Measurements from ENCODE around the gene YIPF3. TPM values are rescaled to one million over a fixed set of nuclear protein-coding genes. Genes with fewer than 3 reads are reported as not detected.

Gene YIPF3
- total RNA-seq, 6 experiments from 2014 or later = 58.9 to 70.0 (median 62.7) TPM

DNA sequence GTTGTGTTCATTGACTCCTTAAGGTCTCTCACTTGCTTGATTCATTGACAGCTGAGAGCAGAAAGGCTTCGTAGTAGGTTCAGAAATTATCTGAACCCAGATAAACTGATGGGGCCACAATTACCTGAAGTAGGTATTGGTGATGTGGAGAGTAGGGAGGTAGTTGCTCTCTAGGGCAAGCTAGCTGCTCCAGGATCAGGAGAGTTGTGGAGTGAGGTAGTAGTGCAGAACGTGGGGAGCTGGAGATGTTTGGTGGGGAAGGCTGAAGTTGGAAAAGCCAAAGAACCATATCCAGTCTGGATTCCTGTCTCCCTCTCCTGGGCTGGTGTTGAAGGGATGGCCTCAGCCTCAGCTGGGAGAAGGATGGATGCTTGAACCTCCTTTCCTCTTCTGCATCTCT, 23.5 kb downstream of the YIPF3 start:
- H3K9me3 ChIP-seq = no peaks in the 10 kb centered on the region
- 93% methylated on average over 2 of the region's 2 CpGs for WGBS (ENCODE audit: insufficient coverage, low coverage, low lambda C conversion rate, missing lambda C conversion rate)
- H3K27ac ChIP-seq = no peak overlapping the region
- intact Hi-C loops (cut with DNase I) = no loop called here
- DNase-seq = no peak
- peaks cover 0 to 5% (median 0%) of the 10 kb centered on the region in 4 donors for H3K36me3 ChIP-seq
- H3K4me1 ChIP-seq = peaks cover 0 to 10% (median 4%) of the 10 kb centered on the region in 4 donors
- no peak for ATAC-seq
- no peak overlapping the region for H3K4me3 ChIP-seq
- no peaks in the 10 kb centered on the region for H3K27me3 ChIP-seq
- TF ChIP-seq, protein P1, sequence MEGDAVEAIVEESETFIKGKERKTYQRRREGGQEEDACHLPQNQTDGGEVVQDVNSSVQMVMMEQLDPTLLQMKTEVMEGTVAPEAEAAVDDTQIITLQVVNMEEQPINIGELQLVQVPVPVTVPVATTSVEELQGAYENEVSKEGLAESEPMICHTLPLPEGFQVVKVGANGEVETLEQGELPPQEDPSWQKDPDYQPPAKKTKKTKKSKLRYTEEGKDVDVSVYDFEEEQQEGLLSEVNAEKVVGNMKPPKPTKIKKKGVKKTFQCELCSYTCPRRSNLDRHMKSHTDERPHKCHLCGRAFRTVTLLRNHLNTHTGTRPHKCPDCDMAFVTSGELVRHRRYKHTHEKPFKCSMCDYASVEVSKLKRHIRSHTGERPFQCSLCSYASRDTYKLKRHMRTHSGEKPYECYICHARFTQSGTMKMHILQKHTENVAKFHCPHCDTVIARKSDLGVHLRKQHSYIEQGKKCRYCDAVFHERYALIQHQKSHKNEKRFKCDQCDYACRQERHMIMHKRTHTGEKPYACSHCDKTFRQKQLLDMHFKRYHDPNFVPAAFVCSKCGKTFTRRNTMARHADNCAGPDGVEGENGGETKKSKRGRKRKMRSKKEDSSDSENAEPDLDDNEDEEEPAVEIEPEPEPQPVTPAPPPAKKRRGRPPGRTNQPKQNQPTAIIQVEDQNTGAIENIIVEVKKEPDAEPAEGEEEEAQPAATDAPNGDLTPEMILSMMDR (IDR thresholded peaks at IDR 0.05) = no peak
- TF ChIP-seq POLR2A (IDR thresholded peaks at IDR 0.05) = no peak

DNA sequence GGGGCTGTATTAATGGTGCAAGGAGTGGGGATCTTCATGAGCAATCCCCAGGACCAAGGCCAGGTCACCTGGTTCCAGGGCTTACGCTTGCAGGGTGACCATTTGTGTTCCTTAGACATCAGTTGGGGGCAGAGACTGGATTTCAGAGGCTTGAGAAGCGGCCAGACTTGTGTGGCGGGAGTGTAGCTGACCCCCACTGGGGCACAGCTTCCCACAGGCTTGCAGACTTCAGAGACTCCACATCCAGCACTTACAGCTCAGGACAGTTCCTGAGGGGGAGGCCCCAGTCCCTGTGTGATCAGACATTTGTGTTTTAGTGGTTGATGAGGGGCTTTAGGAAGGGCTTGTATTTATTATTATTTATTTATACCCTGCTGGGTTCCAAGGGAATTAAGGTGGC, 24.1 kb downstream of the YIPF3 start:
- no peaks in the 10 kb centered on the region for H3K9me3 ChIP-seq
- peaks cover 0 to 1% (median 0%) of the 10 kb centered on the region in 4 donors for H3K36me3 ChIP-seq
- no peaks in the 10 kb centered on the region for H3K27me3 ChIP-seq
- H3K4me1 ChIP-seq = peaks cover 0 to 10% (median 4%) of the 10 kb centered on the region in 4 donors
- H3K27ac ChIP-seq = no peak overlapping the region
- ATAC-seq (no peak), DNase-seq (no peak)
- intact Hi-C loops (cut with DNase I) = no loop called here
- 67% methylated on average over 1 of the region's 3 CpGs for WGBS (ENCODE audit: insufficient coverage, low coverage, low lambda C conversion rate, missing lambda C conversion rate)
- H3K4me3 ChIP-seq = no peak overlapping the region
- TF ChIP-seq, protein P1 (IDR thresholded peaks at IDR 0.05) = no peak
- no peak for TF ChIP-seq POLR2A (IDR thresholded peaks at IDR 0.05)

DNA sequence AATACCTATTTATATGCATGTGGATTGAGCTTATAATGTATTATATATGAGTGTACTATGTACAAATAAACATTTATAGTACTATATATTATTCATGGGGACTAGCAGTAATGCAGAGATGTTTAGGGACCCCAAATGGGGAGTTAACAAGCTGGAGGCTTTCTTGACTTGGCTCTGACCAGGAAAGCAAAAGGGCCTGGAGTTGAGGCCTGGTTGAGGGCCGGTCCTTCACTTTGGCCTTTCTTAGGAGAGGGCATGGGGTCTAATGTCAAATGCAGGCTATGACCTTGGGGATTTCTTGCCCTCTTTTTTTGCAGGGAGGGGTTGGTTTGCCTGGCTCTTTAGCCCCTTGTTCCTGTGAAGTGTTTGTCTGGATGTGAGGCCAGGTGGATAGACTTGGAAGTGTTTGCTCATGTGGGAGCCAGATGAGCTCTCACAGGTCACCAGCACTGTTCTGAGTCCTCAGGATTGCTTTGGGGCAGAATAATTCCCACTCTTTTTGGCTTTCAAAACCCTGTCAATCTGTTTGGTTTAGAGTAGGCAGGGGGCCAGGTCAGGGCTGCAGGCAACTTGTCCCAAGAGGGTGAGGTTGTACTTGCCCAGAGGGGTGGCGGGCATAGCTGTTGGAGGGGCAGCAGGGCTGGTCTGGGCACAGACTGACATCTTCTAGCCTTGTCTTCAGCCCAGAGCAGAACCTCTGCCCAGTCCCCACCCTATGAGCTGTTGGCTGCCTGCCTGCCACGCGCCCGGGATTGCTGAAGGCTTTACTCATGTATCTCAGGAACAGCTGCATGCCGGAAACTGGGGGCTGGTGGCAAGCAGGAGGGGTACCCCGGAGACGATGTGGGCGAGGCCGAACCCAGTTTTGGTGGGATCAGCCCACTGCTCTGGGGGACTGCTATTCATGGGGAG, 24.7 kb downstream of the YIPF3 start:
- TF ChIP-seq, protein P1 (IDR thresholded peaks at IDR 0.05) = no peak
- TF ChIP-seq POLR2A (IDR thresholded peaks at IDR 0.05) = no peak
- ATAC-seq (peak in 3 of 4 donors; percentile 14 to 53 (median 29)), DNase-seq (peak in 1 of 3 donors; percentile 73)
- Histone ChIP-seq H3K36me3 (no peaks in the 10 kb centered on the region), H3K27me3 (no peaks in the 10 kb centered on the region), H3K4me3 (no peak overlapping the region), H3K4me1 (peaks cover 0 to 10% (median 4%) of the 10 kb centered on the region in 4 donors), H3K9me3 (no peaks in the 10 kb centered on the region), H3K27ac (no peak overlapping the region)
- WGBS (ENCODE audit: insufficient coverage, low coverage, low lambda C conversion rate, missing lambda C conversion rate) = 60% methylated on average over 2 of the region's 10 CpGs
- intact Hi-C loops (cut with DNase I) = no loop called here

DNA sequence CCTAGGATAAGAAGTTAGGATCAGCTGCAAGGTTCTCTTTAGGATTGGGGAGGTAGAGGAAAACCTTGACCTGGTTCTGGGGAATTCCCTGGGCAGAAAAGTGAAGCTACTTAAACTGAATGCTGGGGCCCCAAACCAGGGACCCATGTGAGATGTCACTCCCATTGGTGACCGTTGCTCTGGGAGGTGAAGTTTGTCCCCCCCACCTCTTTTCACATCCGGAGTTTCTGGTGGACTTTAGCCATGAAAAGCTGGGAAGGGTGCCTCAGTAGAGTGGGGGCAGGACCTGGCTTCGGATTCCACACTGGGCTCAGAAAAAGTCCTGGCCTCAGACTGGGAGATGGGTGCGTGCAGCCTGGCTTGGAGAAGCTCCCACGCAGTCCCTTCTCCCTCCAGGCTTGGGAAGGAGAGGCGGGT, 26.2 kb downstream of the YIPF3 start:
- DNase-seq (peak in 1 of 3 donors; percentile 65), ATAC-seq (no peak)
- Histone ChIP-seq H3K27me3 (no peaks in the 10 kb centered on the region), H3K27ac (no peak overlapping the region), H3K4me1 (peaks cover 0 to 10% (median 4%) of the 10 kb centered on the region in 4 donors), H3K36me3 (no peaks in the 10 kb centered on the region), H3K9me3 (no peaks in the 10 kb centered on the region), H3K4me3 (no peak overlapping the region)
- intact Hi-C loops (cut with DNase I) = no loop called here
- 8% methylated on average over 2 of the region's 6 CpGs for WGBS (ENCODE audit: insufficient coverage, low coverage, low lambda C conversion rate, missing lambda C conversion rate)
- TF ChIP-seq POLR2A (IDR thresholded peaks at IDR 0.05) = no peak
- TF ChIP-seq, protein P1 (IDR thresholded peaks at IDR 0.05) = no peak
